H1 (cell line): ENCODE data around the gene RPS6KA2. TPM values are rescaled to one million over a fixed set of nuclear protein-coding genes. Genes with fewer than 3 reads are reported as not detected.
A peak's percentile ranks its signal among the peaks of the same experiment; 100 is the strongest.

Source experiments
- CTCF ChIA-PET: fragments of 300-600 bp; sonication (Branson Sonifier 250); formaldehyde crosslinking; loops from one replicate; lab custom pipeline; 2021; ENCODE audit not compliant: partially characterized antibody; lab: Charles Lee
- POLR2A ChIA-PET: fragments of 300-600 bp; sonication (Branson Sonifier 250); formaldehyde crosslinking; loops from one replicate; lab custom pipeline; 2021; ENCODE audit warnings: inconsistent platforms; ENCODE audit not compliant: partially characterized antibody; lab: Charles Lee
- DNase-seq, 2 experiments: peaks; one replicate each; pipeline versions ENCODE4 v3.0.0 to v3.0.0-alpha.2; 2010 to 2022; ENCODE audit warnings: low spot score in 2 of 2, low read depth in 1 of 2, mixed read lengths in 1 of 2
- FAIRE-seq: peaks from 2 replicates; lab custom pipeline; 2011; peaks lifted over from hg19 to GRCh38; lab: Jason Lieb, UNC
- H2AFZ ChIP-seq: 2 replicates; pipeline ENCODE4 v1.8.1; 2012; ENCODE audit warnings: low read length, inconsistent platforms
- H2AK5ac ChIP-seq: 2 replicates; pipeline ENCODE4 v1.6.1; 2013; ENCODE audit warnings: low read depth, low read length
- H2BK120ac ChIP-seq: replicated peaks from 2 replicates; pipeline ENCODE3; 2013; ENCODE audit warnings: low read depth, low read length, inconsistent platforms
- H2BK12ac ChIP-seq: 2 replicates; pipeline ENCODE4 v1.6.1; 2013; ENCODE audit warnings: low read depth, low read length
- H2BK15ac ChIP-seq: 2 replicates; pipeline ENCODE4 v1.6.1; 2013; ENCODE audit warnings: low read length
- H2BK20ac ChIP-seq: 2 replicates; pipeline ENCODE4 v1.6.1; 2013; ENCODE audit warnings: low read length
- H2BK5ac ChIP-seq: 2 replicates; pipeline ENCODE4 v1.6.1; 2013; ENCODE audit warnings: low read depth, low read length
- H3K14ac ChIP-seq: 2 replicates; pipeline ENCODE4 v1.6.1; 2013; ENCODE audit warnings: inconsistent platforms; ENCODE audit not compliant: insufficient read length
- H3K18ac ChIP-seq: 2 replicates; pipeline ENCODE4 v1.6.1; 2013; ENCODE audit warnings: low read length; ENCODE audit errors: extremely low read depth
- H3K23ac ChIP-seq: 2 replicates; pipeline ENCODE4 v1.6.1; 2013; ENCODE audit warnings: inconsistent platforms; ENCODE audit not compliant: insufficient read length
- H3K23me2 ChIP-seq: 2 replicates; pipeline ENCODE4 v1.6.1; 2013; ENCODE audit warnings: low read depth, low read length
- H3K27ac ChIP-seq: 2 replicates; pipeline ENCODE4 v1.6.1; 2011; ENCODE audit warnings: low read depth, low read length, inconsistent platforms
- H3K27me3 ChIP-seq, 4 experiments: replicated peaks in 1 of 4; 1 replicate in 1 of 4; 2 replicates in 3 of 4; pipeline versions ENCODE4 v1.6.1 to v1.8.1; 2011 to 2013; ENCODE audit warnings: low read length in 3 of 4, mild to moderate bottlenecking in 3 of 4, inconsistent platforms in 2 of 4, mixed read lengths in 2 of 4, moderate library complexity in 1 of 4; ENCODE audit not compliant: control insufficient read depth in 3 of 4, insufficient read depth in 3 of 4; ENCODE audit errors: extremely low read depth in 1 of 4
- H3K36me3 ChIP-seq, 4 experiments: 2 replicates each; pipeline versions ENCODE4 v1.6.1 to v1.8.1; 2011 to 2013; ENCODE audit warnings: mild to moderate bottlenecking in 4 of 4, low read length in 3 of 4, moderate library complexity in 2 of 4, control low read depth in 1 of 4, inconsistent platforms in 1 of 4; ENCODE audit not compliant: insufficient read depth in 4 of 4, control insufficient read depth in 2 of 4
- H3K4ac ChIP-seq: replicated peaks from 2 replicates; pipeline ENCODE3; 2013; ENCODE audit warnings: low read length, low read depth, mixed read lengths, inconsistent platforms; ENCODE audit not compliant: insufficient read length
- H3K4me1 ChIP-seq, 4 experiments: replicated peaks in 1 of 4; 1 replicate in 1 of 4; 2 replicates in 3 of 4; pipeline versions ENCODE4 v1.6.1 to v1.8.1; 2011 to 2013; ENCODE audit warnings: low read length in 3 of 4, inconsistent platforms in 2 of 4, mixed read lengths in 1 of 4; ENCODE audit not compliant: insufficient read depth in 4 of 4, control insufficient read depth in 3 of 4
- H3K4me2 ChIP-seq, 2 experiments: 2 replicates each; pipeline versions ENCODE4 v1.6.1 to v1.8.1; 2011 to 2013; ENCODE audit warnings: low read depth in 2 of 2, low read length in 2 of 2, control low read depth in 1 of 2, inconsistent platforms in 1 of 2, mild to moderate bottlenecking in 1 of 2; ENCODE audit not compliant: insufficient read depth in 1 of 2
- H3K4me3 ChIP-seq, 4 experiments: fragments of 200-600, 300-600 bp in 1 of 4; sonication (generic), shearing (Covaris generic), sonication (Bioruptor Twin) in 1 of 4; 2 replicates each; pipeline versions ENCODE4 v1.5.1 to v1.8.1; 2011 to 2016; ENCODE audit warnings: low read length in 4 of 4, low read depth in 3 of 4, control low read depth in 2 of 4, inconsistent platforms in 2 of 4, mild to moderate bottlenecking in 2 of 4, mixed read lengths in 1 of 4, moderate library complexity in 1 of 4; ENCODE audit not compliant: insufficient read depth in 2 of 4; ENCODE audit errors: extremely low read depth in 1 of 4
- H3K56ac ChIP-seq: replicated peaks from 2 replicates; pipeline ENCODE3; 2013; ENCODE audit warnings: low read depth, mild to moderate bottlenecking, mixed read lengths, low read length, inconsistent platforms; ENCODE audit not compliant: insufficient read length
- H3K79me1 ChIP-seq: 2 replicates; pipeline ENCODE4 v1.6.1; 2013; ENCODE audit warnings: low read depth, low read length, control low read depth
- H3K79me2 ChIP-seq, 2 experiments: 2 replicates each; pipeline versions ENCODE4 v1.6.1 to v1.8.1; 2012 to 2013; ENCODE audit warnings: low read length in 2 of 2, mild to moderate bottlenecking in 2 of 2, inconsistent platforms in 1 of 2; ENCODE audit not compliant: insufficient read depth in 2 of 2, control insufficient read depth in 1 of 2
- H3K9ac ChIP-seq, 4 experiments: replicated peaks in 1 of 4; 1 replicate in 1 of 4; 2 replicates in 3 of 4; pipeline versions ENCODE4 v1.6.1 to v1.8.1; 2011 to 2013; ENCODE audit warnings: low read depth in 3 of 4, low read length in 3 of 4, control low read depth in 2 of 4, mild to moderate bottlenecking in 2 of 4, moderate library complexity in 2 of 4, inconsistent platforms in 1 of 4; ENCODE audit errors: extremely low read depth in 1 of 4
- H3K9me3 ChIP-seq, 2 experiments: 2 replicates each; pipeline versions ENCODE4 v1.6.1 to v1.8.1; 2012 to 2013; ENCODE audit warnings: mild to moderate bottlenecking in 2 of 2, moderate library complexity in 2 of 2, control low read depth in 1 of 2, inconsistent platforms in 1 of 2, low read depth in 1 of 2, low read length in 1 of 2, mixed read lengths in 1 of 2; ENCODE audit not compliant: insufficient read depth in 2 of 2
- H4K20me1 ChIP-seq, 2 experiments: replicated peaks in 1 of 2; 2 replicates each; pipeline versions ENCODE3 to v1.8.1; 2011 to 2013; ENCODE audit warnings: inconsistent platforms in 2 of 2, low read length in 2 of 2, mild to moderate bottlenecking in 1 of 2; ENCODE audit not compliant: insufficient read depth in 2 of 2, control insufficient read depth in 1 of 2
- H4K5ac ChIP-seq: 2 replicates; pipeline ENCODE4 v1.6.1; 2013; ENCODE audit warnings: low read length, low read depth, mixed read lengths, inconsistent platforms; ENCODE audit not compliant: insufficient read length
- H4K8ac ChIP-seq: 2 replicates; pipeline ENCODE4 v1.8.0; 2013; ENCODE audit warnings: mild to moderate bottlenecking, moderate library complexity, low read length, inconsistent platforms; ENCODE audit not compliant: insufficient read depth; ENCODE audit errors: extremely low read depth
- H4K91ac ChIP-seq: replicated peaks from 2 replicates; pipeline ENCODE3; 2013; ENCODE audit warnings: low read length, mixed read lengths, inconsistent platforms; ENCODE audit not compliant: insufficient read length
- BCL11A ChIP-seq, 2 experiments: IDR thresholded peaks; one replicate each; pipeline ENCODE4 v1.6.1; 2011; ENCODE audit warnings: low read depth in 2 of 2, low read length in 2 of 2, mild to moderate bottlenecking in 2 of 2
- CHD1 ChIP-seq: IDR thresholded peaks from 2 replicates; pipeline ENCODE4 v1.6.1; 2012; ENCODE audit warnings: low read depth, low read length, improper control_type of control experiment
- EZH2 ChIP-seq: fragments of 200-600 bp; sonication (generic); IDR thresholded peaks from 2 replicates; pipeline ENCODE4 v1.7.1; 2012; ENCODE audit warnings: low read depth, mild to moderate bottlenecking, moderate library complexity, low read length, inconsistent platforms; ENCODE audit not compliant: severe bottlenecking
- PHF8 ChIP-seq: fragments of 200-600 bp; sonication (generic); conservative IDR thresholded peaks from 2 replicates; pipeline ENCODE4 v1.7.1; 2012; ENCODE audit warnings: low read depth, mild to moderate bottlenecking, inconsistent platforms, low read length, moderate library complexity
- RNF2 ChIP-seq: fragments of 200-900, 300-1000 bp; sonication (generic); IDR thresholded peaks from 2 replicates; pipeline ENCODE4 v1.7.1; 2016; ENCODE audit warnings: borderline replicate concordance, low read depth, mild to moderate bottlenecking, antibody characterized with exemption, low read length; ENCODE audit not compliant: poor library complexity, severe bottlenecking; ENCODE audit errors: missing control alignments
- SP1 ChIP-seq: IDR thresholded peaks from 2 replicates; pipeline ENCODE4 v1.6.1; 2011; ENCODE audit warnings: low read depth, low read length
- SP4 ChIP-seq: IDR thresholded peaks from 2 replicates; pipeline ENCODE4 v1.6.1; 2012; ENCODE audit warnings: low read length, inconsistent platforms
- SRF ChIP-seq: IDR thresholded peaks from 2 replicates; pipeline ENCODE4 v1.6.1; 2011; ENCODE audit warnings: mild to moderate bottlenecking, low read depth, low read length, moderate library complexity
- TCF12 ChIP-seq: IDR thresholded peaks from 2 replicates; pipeline ENCODE4 v1.6.1; 2011; ENCODE audit warnings: low read depth, mild to moderate bottlenecking, low read length
- WGBS, 2 experiments: shearing (Covaris generic) in 1 of 2; methylation state at CpG; one replicate each; pipeline versions ENCODE4 v1.1.6 to v1.1.7; 2013 to 2015; ENCODE audit warnings: low lambda C conversion rate in 2 of 2, mixed read lengths in 2 of 2, inconsistent platforms in 1 of 2, low coverage in 1 of 2, missing lambda C conversion rate in 1 of 2; ENCODE audit not compliant: insufficient replicate concordance in 2 of 2, insufficient coverage in 1 of 2, insufficient read length in 1 of 2; ENCODE audit errors: extremely low coverage in 1 of 2, missing lambda C conversion rate in 1 of 2; 5-methylcytosine and 5-hydroxymethylcytosine counted together
- polyA plus RNA-seq, 7 experiments: library from polyadenylated mRNA; depleted of rRNA in 3 of 7; stranded (reverse) in 5 of 7; unstranded in 2 of 7; fragments of >200 nt in 5 of 7; fragments of 200-250 nt in 2 of 7; gene quantifications; 1 replicate in 5 of 7; 2 replicates in 1 of 7; 4 replicates in 1 of 7; pipeline versions ENCODE4 v1.2.1 to v1.2.3, GENCODE V29; 2011 to 2013; ENCODE audit warnings: missing spikeins in 2 of 7, mixed read lengths in 2 of 7
- total RNA-seq: library from RNA; stranded (reverse); fragmentation: NEBNext Ultra II Directional; extraction: Animal tissue kit (Norgen Biotek cat#: 25700); gene quantifications from 2 replicates; pipeline ENCODE4 v1.2.1, GENCODE V29; 2021

Gene RPS6KA2
- total and polyA plus RNA-seq, 2 of the 8 experiments (the other 6 are each of a cell fraction or from before 2014, with no cell fraction given) = 8.8 to 25.7 TPM

GRCh38 chr6:166532302-166532701, 94.7 kb downstream of the RPS6KA2 start:
- Histone ChIP-seq H3K27ac (no peak overlapping the region), H2AFZ (no peak overlapping the region), H4K5ac (no peak overlapping the region), H2BK20ac (no peak overlapping the region), H3K9me3 (no peaks in the 10 kb centered on the region), H2BK15ac (no peak overlapping the region), H3K18ac (no peak overlapping the region), H3K79me1 (no peaks in the 10 kb centered on the region; the same call in 1 of the 2 replicates), H3K36me3 (peaks cover 0 to 16% (median 0%) of the 10 kb centered on the region in 4 experiments; a peak in 3 of 8 replicates), H2BK5ac (no peak overlapping the region), H3K4me3 (no peak overlapping the region), H3K4me2 (no peak overlapping the region), H3K4ac (no peak overlapping the region), H3K56ac (no peak overlapping the region), H3K79me2 (no peaks in the 10 kb centered on the region), H3K9ac (no peak overlapping the region), H2BK120ac (no peak overlapping the region), H3K4me1 (no peaks in the 10 kb centered on the region), H3K14ac (no peak overlapping the region), H2AK5ac (no peak overlapping the region), H3K27me3 (no peaks in the 10 kb centered on the region), H4K20me1 (peaks cover 0 to under 1% of the 10 kb centered on the region in 2 experiments), H2BK12ac (no peak overlapping the region), H4K91ac (no peak overlapping the region), H3K23ac (no peak overlapping the region), H3K23me2 (no peaks in the 10 kb centered on the region), H4K8ac (peak overlapping the region; percentile 11; the same call in 1 of the 2 replicates)
- FAIRE-seq (no peak), DNase-seq (no peak)
- WGBS, 2 experiments = 87% methylated on average over 12 of the region's 12 CpGs; no CpG with 5 or more reads in 1 of the 2 experiments
- TF ChIP-seq TCF12 (no peak), BCL11A (IDR thresholded peaks at IDR 0.05; ENCODE audit: low read depth in 2 of 2, low read length in 2 of 2) (no peak), SP4 (no peak), RNF2 (no peak), SRF (no peak), EZH2 (no peak), CHD1 (no peak), PHF8 (no peak), SP1 (no peak)
- CTCF ChIA-PET = no interaction called here
- POLR2A ChIA-PET = interaction anchor here (0.9 kb wide), 1 partner anchor 41 kb away, joined by 3 read pairs; no protein-coding TSS in a partner anchor
